GM21528 (cell line): ENCODE data around the gene REV1.

Experiments used
- ATAC-seq: cut with Tn5 transposase; IDR thresholded peaks from one replicate; pipeline ENCODE4 v1.9.1; 2021; ENCODE audit warnings: mild to moderate bottlenecking, moderate library complexity; ENCODE audit not compliant: unreplicated experiment, low FRiP score

The REV1 gene

DNA sequence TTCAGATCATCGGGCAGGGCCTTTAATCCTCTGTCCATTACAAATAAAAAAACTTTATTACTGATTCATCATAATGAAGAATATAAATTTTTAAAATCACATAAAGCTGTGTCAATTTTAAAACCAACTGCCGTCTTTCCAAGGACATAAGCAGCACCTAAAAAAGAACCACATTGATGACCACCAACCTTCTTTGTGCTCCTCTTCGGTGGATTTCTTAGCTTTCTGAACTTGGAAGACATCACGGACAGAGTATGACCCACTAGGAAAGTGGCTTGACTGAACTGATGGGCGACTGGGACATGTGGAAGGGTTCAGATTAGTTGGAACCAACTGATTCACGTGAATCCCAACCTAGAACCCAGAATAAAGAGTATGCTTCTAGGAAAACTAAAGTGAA, 83.7 kb downstream of the REV1 start:
- ATAC-seq, result no peak

DNA sequence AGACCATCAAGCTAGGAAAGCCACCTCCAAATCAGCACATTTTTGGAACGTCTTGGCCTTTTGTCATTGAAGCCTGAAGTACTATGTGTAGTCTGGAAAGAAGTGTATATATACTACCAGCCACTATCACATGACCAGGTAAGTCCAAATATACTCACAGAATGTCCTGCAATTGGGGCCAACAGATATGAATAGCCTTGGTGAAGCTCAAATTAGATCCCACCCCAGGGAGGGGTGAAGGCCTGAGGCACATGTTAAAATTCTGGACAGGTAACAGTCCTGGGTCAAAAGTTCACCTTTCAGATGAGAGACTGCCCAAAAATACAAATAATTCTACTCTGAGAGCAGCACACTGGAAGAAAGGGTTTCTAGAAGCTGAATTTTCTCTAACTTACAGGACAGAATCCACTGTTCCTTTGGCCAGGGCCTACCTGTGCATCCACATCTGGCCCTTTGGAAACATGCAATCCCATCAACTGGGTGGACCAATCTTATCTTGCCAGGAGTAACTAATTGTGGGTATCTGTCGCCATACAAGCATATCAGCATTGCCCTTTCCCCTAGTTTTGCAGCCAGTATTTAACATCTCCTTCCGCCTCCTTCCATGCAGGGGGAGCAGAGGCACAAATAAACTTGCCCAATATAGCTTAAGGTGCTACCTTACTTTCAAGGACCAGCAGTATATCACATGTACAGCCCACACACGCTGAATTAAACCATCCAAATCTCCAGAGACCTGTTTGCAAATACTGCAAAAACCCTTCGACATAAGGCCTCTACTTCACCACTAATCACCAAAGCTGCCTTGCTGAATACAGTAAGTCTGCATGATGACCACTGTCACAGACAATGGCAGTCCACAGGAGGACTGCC, 84.8 kb downstream of the REV1 start:
- no peak for ATAC-seq

DNA sequence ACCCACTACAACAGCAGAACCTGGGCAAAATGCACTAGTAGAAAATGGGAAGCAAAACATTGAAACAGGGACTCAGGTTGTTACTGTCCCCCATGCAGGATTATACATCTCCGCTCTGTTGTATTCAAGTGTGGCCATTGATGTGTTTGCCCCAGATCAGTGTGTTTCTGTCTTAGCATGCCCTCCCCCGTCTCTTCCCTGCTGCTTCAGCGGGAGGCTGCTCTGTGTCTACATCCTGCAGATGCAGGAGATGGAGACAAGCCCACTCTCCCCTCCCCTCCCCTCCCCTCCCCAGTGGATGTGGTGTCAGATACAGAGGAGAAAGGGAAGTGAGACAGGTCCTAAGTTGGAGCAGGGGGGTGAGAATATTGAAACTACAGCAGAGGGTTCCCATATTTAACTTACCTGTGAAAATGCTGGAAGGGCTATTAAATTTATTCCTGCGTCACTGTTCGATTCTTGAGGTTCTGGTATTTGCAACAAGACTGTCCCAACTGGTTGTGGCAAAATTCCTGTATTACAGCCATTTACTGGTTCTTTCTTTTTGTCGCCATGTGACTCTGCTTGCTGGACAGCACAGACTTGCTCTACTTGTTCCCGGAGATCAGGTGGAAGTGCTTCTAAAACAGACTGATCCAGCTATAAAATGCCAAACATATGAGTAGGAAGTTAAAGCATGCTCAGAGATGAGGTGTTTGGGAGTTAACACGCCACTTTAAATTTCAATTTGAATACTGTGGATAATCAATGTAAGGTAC, 85.6 kb downstream of the REV1 start:
- ATAC-seq, result no peak

DNA sequence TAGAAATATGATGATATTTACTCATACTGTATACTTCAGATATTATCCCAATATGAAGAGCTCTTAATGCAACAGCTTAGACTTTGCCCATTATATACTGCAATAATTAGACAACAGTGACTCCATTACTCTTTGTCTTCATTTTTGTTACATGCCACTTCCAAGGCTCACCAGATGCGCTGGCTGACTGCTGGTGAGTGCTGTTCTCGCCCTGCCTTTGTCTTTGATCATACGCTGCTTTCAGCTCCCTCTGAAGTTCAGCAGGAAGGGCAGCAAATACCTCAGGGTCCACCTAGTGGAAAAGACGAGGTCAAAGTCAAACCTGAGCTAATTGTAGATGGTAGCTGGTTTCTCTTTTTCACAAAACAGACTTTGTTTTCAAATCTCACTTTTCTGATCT, 86.3 kb downstream of the REV1 start:
- no peak for ATAC-seq

DNA sequence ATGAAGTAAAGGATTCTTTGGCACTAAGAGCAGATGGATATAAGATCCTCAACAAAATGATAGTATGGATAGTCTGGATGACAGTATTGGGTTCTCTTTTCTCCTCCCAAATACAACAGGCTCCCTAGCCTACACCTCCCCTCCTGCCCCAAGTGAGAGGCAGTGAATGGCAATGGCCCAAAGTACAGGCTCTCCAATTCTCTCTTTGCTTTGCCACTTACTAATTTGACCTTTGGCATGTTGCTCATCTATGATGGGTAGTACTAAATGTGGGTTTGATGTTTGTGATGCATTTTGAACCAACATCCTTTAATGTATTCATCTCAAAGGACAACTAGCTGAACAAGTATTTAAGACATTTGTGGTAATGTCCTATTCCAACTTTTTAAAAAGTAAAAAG, 86.7 kb downstream of the REV1 start:
- ATAC-seq, result no peak

DNA sequence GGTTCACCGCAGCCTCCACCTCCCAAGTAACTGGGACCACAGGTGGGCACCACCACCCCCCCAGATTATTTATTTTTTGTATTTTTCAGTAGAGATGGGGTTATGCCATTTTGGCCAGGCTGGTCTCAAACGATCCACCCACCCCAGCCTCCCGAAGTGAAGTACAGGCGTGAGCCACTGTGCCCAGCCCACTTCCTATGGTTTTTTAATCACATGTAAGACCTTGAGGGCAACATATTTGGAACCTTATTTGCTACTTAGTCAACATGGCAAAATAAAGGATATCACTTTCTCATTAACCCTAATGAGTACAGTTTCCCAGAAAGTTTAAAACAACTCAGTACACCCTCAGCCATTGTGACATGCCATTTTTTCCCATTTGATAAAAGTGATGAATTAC, 88.0 kb downstream of the REV1 start:
- ATAC-seq, result no peak

DNA sequence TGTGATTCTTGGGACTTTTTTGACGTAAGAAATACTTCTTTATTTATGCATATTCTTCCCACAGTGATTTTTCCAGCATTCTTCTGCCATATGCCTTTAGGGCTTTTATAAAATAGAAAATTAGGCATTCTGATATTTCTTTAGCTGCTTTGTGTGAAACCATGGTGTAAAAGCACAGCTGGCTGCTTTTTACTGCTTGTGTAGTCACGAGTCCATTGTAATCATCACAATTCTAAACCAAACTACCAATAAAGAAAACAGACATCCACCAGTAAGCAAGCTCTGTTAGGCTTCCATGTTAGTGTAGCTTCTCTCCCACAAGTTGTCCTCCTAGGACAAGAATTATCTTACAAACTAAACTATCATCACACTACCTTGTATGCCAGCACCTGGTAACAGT, 90.0 kb downstream of the REV1 start:
- no peak for ATAC-seq

DNA sequence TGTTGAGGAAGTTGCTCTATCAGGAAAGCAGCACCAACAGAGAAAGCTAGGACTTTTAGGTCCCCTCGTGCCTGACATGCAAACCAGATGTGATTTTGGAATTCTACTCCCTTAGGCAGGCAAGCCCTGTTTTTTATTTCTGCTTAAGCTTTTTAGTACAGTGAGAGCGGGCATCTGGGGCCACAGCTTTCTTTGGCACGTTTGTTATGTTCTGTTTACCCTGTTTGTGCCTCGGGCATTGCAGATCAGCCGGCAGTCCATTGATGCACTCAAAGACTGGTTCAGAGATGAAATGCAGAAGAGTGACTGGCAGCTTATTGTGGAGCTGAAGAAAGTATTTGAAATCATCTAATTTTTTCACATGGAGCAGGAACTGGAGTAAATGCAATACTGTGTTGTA, 90.8 kb downstream of the REV1 start:
- no peak for ATAC-seq

DNA sequence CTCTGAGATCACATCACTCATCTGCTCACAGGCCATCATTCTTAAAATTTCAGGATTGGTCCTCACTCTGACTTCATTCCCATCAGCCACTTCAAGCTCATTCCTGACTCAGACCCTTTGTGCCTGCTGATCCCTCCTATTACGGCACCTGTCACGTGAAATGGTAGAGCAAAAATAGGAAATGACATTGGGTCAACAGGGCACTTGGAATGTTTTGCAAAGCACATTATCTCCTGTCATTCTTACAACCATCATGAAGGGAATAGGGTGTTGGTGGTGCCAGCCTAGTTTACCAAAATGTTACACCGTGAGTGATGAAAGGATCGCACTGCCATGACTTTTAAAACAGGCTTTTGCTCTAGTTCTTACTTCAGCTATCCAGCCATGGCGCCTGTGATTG, 91.5 kb downstream of the REV1 start:
- no peak for ATAC-seq

DNA sequence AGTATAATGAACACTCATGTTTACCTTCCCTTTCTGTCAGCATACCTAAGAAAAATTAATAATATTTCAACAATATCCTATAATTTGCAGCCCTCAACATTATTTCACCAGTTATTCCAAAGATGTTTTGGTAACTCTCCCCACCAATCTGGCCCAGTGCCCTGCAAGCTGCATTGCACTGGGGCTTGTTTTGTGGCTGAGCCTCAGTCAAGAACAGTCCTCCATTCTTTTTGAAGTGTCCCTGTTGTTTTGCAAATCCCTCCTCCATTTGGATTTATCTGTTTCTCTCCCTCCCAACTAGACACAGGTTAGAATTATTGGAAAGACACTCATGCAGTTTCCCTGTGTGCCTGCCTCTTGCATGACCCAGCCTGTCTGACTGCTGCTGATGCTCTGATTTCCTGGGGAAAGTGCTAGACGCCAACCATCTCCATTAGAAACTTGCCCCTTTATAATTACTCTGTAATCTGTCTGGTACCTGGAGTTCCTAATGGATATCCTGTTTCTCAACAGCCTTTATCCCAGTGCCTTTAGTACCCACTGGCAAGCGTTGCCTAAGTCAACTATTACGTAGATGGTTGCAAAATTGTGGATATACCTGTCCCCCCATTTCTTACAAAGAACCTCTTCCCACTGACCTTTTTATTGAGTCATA, 92.4 kb downstream of the REV1 start:
- ATAC-seq, result no peak

DNA sequence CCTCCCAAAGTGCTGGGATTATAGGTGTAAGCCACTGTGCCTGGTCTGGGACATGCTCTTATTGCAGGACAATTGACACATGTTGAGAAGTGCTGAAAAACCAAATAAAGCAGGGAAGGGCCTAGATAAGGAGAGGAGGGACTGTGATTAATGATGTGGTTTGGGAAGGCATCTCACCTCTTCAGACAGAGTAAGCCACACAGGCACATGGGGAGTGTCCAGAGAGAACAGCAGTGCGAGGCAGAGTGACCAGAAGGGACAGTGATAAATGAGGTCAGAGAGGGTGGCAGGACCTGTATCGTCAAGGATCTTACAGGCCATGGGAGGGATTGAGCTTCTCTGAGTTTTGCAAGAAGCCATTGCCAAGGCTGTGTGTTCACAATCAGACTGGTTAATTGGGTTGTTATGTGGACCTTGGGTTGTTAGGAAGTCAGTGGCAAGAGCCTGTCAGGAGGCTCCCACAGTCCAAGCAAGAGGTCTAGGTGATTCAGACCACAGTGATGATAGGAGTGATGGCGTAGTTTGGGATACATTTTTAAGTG, 94.2 kb downstream of the REV1 start:
- no peak for ATAC-seq

DNA sequence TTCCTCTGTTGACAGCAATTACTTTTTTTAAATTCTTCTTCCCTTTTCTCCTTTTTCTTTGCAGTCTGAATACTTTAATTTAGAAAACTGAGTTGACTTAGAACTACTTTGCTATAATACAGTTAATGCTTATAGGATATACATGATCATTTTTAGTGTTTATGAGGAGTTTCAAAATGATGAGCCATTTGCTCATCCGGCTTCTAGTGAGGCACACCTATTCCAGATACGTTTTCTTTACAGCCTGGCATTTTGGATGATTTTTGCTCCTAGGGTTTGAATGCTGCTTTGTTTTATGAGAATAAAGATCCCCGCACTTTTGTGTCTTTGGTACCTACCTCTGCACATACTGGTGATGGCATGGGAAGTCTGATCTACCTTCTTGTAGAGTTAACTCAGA, 99.9 kb downstream of the REV1 start:
- ATAC-seq, result no peak

DNA sequence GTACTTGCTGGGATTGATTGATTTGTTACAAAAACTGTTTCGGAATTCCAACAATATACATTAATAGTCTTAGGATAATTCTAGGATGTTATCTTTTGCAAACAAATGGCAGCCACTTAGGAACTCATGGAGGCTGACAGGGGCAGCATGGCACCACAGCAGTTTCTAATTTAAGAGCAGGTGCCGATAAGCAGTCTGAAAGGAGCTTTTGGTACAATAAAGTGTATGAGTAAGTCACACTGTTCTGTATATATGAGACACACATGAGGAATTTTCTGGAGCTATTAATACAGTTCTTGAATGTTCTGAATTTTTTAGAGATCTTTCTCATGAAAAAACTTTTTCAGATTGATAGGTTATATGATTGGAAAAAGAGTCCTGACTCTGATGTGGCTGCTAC, 100.4 kb downstream of the REV1 start:
- no peak for ATAC-seq

DNA sequence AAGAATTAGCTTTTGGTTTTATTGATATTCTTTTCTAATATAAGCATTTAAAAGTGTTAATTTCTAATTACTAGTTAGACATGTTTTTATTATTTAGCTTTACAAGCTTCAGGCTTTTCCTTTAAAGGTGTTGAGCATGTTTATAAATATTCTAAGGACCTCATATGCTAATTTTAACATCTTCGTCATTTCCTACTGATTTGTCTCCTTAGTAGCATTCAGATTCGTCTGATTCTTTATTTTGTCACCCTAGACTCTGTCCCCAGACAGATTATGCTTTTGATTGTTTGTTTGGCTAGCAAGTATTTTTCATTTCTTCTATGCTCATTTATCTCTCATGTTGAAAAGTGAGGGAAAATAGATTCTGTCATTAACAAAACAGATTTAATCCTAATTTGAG, 100.9 kb downstream of the REV1 start:
- ATAC-seq, result no peak

DNA sequence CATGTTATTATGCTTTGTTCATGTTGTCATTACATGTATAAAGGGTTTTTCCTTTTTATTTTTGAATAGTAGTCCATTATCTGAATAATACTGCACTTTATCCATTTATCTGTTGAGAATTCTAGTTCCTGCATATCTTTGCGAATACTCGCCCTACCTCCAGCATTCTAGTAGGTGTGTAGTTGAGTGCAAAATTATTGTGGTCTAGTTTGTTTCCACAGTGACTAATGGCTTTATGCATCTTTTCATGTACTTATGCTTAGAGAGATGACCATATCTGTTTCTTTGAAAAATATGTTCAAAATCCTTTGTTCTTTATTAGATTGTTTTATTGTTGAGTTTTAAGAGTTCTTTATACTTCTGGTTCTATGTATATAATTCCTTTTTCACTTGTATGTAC, 103.8 kb downstream of the REV1 start:
- ATAC-seq, result no peak

DNA sequence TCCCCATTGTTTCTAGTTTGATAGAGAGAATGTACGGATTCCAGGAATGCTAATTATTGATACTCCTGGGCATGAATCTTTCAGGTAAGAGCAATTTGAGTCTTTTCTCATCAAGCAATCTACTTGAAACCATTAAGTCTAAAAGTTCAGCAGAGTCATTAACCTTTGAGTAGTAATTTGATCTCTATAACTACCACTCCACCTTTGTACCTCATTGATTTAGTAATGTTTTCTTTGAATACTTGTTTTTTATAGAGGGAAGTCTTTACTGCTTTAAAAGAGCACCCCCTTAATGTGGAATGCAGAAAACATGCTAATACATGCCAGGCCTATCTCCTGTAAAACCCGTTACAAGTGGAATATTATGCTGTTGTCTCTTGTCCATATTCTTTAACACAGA, 107.7 kb downstream of the REV1 start:
- ATAC-seq, result no peak

DNA sequence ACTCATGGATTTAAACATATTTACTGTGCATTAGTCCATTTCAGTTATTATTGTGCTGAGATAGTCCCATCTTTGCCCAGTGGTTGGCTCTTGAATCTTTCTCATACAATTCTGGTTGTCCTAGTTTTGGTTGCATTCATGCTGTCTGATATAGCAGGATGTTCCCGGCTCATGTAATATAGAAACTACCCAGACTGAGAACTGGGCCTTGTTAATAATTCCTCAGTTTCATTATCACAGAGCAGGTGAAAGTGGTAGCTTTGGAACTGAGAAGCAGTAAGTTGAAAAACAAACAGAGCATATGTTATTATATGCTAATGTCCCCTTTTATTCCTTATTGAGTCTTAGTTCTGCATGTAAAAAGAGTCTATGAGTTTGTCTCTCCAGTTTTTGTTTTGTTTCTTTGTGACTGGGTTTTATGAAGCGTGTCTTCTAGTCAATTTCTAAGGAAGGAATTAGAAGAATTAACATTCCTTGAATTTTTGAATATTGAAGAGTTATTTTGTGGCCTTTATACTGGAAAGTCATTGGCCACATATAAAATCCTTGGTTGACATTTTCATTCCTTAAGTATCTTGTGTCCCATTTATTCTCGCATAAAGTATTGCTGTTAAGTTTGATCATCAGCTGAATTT, 109.3 kb downstream of the REV1 start:
- ATAC-seq, result no peak

DNA sequence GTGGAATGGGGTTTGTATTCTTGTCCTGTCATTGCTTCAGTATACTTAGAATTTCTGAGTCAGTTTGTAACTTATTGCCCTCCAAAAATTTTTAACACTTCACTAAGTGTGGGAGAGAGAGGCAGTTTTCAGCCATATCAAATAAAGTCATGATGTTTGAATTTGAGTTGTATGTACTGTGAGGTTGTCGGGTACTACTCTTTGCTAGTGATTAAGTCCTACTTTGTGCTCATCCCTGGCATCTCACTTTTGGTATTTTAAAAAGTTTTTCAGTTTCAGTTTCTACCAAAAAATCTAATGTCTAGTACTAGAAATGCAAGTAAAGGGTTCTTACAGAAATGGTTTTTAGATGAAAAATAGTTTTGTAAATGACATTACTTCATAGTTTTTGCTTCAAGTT, 111.9 kb downstream of the REV1 start:
- no peak for ATAC-seq

DNA sequence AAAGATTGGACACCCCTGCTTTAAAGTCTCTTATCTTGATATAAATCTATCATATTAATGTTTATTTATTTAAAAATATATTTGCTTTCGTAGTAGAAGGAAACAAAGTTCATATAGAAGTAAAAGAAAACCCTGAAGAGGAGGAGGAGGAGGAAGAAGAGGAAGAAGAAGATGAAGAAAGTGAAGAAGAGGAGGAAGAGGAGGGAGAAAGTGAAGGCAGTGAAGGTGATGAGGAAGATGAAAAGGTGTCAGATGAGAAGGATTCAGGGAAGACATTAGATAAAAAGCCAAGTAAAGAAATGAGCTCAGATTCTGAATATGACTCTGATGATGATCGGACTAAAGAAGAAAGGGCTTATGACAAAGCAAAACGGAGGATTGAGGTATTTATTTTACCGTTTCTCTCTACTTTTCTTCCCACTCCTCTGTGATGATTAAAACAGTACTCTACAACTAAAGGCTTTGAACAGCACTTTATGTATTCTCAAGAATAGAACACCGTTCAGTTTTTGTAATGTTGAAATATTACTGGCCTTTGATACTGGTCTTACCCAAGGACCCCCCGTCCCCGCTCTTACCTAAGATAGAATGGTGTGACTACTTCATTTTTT, 113.5 kb downstream of the REV1 start:
- ATAC-seq, result no peak

DNA sequence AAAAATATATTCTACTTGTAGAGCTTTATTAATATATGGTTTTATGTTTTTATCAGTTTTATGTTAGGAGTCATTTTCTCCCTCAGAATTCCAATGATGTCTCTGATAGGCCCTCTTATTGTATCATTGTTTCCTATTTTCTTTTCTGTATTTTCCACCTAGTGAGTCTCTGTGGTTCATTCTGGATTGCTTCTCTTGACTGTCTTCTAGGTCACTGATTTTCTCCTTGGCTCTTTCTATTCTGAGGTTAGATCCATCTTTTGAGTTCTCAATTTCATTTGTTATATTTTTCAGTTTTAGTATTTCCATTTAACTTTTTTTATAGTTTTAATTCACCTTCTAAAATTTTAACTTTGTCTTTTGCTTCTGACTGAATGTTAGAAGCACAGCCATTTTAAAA, 115.1 kb downstream of the REV1 start:
- no peak for ATAC-seq
